Ureter (tissue), 1 donor: ENCODE results near the gene GMCL1. TPM values are rescaled to one million over a fixed set of nuclear protein-coding genes. Genes with fewer than 3 reads are reported as not detected.
"Not testable (repeated sequence)": the region's sequence is repeated elsewhere in the genome, so short reads cannot be mapped to it uniquely, and the experiment has no call there.

Experiments used
- DNase-seq: peaks from one replicate; pipeline ENCODE4 v3.0.0-alpha.2; 2020; ENCODE audit warnings: low spot score
- total RNA-seq: library from RNA; stranded (reverse); gene quantifications from one replicate; pipeline ENCODE4 v1.2.4, GENCODE V29; 2023
- donor health status: DM: yes; HTN: yes; CAD: no.

The GMCL1 gene
- total RNA-seq = 18.5 TPM

- peak; percentile 97 for DNase-seq
These were observed at the start of gene GMCL1 for GRCh38 chr2:69829256-69830044. TSS of gene GMCL1 (plus strand) at chr2:69829660. CDS start at chr2:69829893, 233 bp downstream.

DNA sequence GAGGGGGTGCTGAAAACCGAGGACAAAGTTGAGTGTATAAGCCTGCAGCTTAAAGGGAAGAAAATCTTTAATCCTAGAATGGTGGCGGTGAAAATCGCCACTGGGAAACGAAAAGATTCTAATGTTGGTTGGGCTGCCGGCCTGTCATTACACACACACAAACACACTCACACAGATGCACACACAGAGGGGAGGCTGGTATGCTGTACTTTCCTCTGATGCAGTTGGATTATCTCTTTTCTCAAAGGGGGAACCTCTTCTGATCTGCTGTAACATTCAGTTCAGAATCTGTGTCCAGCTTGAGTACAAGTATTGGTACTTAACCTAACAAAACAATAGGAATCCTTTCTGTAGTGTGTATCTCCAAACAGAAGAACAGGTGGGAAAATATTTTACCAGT lies 48.5 kb upstream of the GMCL1 start:
- DNase-seq = no peak

DNA sequence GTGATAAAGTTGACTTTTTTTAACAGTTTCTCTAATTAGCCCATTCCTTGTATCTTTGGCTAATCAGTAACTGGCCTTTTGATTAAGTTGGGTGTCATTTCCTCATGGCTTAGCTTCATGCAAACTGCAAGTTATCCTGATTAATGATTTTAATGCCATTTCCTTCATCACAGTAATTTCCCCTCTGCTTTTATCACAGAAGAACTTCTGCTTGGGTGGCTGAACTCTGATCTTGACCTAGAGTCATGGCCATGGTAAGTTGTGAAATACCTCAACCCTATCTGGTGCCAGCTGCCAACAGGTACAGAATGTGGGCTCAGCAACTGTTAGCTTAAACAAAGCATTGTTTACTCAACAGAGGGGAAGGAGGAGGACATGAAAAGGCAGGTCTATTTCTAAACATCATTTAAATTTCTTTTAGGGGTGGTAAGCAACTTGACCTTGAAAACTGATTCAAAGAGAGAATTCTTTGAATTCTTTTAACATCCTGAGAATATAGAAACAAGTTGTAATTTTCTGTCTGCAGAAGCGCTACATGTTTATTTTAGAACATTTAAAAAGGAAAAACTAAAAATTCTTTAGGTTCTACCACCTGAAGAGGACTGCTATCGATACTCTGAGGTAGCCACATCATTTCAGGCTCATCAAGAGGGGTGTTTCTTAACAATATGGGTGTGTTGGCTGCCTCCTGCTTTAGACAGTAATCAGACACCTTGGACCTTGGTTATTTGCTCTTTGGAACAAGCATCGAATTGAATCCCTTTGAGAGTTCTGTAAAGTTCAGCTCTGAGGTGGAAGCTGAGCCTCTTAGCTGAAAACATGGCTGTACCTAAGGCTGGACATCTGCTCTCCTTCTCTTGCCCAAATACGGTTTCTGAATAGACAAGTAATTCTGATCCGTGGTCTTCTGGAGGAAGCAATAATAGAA lies 47.9 kb upstream of the GMCL1 start:
- peak; percentile 57 for DNase-seq

DNA sequence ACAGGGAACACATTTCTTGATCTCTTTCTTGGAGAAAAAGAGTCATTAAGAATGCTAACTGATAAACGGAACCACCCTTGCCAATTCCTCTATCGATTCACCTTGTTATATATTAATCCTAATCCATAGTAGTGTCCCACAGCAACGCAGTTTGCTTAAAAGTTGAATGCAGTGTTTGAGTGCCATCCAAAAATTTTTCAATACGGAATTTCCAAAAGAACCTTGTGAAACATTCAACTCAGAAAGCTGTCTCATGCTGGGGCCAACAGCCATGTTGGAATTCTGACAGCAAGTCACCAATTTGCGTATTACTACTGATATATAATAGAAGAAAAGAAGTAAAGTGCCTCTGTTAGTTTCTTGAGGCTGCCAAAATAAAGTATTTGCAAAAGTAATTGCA lies 45.2 kb upstream of the GMCL1 start:
- DNase-seq = no peak

GRCh38 chr2:69785358-69785757 lies 44.1 kb upstream of the GMCL1 start:
- DNase-seq = no peak

- no peak for DNase-seq
These were observed 43.4 kb upstream of the GMCL1 start for GRCh38 chr2:69786052-69786560.

- no peak for DNase-seq
These were observed 40.2 kb upstream of the GMCL1 start for GRCh38 chr2:69789175-69789721.

- DNase-seq = no peak
These were observed 39.5 kb upstream of the GMCL1 start for GRCh38 chr2:69789772-69790600.

DNA sequence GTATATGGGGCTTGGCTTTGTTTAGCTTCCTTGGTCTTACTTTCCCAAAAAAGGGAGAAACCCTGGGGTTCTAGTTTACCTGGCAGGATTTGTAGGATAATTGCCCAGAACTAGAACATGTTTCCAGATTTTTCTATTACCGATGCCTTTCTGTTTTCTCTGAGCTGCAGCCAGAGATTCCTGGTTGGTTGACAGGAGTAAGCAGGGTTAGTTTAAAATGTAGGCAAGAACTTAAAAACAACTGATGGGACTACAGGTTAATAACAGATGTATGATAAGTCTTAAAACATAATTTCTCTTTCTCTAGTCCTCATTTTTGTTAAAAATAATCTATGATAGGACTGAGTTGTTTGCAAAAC lies 38.9 kb upstream of the GMCL1 start:
- no peak for DNase-seq

DNA sequence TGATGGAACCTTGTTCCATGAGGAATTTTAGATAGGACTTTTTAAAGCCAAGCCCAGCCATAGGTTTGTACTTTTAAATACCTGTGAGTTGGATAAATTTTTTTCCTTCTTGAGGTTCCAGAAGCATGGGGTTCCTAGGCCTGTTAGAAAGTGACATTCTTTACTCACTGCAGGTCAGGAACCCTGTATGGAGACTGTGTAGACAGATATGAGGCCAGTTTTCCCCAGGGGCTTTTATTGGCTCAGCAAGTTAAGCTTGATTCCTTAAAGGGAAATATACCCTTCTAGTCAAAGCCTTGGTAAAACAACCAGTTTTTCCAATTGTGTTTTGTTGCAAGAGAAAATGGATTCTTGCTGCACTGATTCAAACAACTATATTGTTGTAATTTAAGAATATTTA lies 38.4 kb upstream of the GMCL1 start:
- no peak for DNase-seq

- DNase-seq = no peak
These were observed 33.3 kb upstream of the GMCL1 start for GRCh38 chr2:69796174-69796573.

DNA sequence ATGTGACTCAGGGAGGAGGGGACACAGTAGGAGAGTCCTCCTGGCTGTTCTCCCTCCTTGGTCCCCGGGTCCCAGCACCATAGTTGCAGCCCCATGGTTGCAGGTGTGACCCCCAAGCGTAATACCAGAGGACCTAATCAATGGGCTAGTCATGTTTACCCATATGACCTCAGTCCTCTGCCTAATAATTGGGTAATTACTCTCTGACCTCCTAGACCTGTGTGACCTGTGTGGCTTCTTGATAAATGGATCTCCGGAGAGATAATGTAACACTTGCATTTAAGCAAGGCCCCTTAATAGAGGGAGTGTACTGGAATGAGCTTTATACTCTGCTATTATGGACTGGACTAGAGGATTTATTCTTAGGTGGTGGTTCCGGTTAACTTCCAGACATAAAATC lies 32.2 kb upstream of the GMCL1 start:
- no peak for DNase-seq

DNA sequence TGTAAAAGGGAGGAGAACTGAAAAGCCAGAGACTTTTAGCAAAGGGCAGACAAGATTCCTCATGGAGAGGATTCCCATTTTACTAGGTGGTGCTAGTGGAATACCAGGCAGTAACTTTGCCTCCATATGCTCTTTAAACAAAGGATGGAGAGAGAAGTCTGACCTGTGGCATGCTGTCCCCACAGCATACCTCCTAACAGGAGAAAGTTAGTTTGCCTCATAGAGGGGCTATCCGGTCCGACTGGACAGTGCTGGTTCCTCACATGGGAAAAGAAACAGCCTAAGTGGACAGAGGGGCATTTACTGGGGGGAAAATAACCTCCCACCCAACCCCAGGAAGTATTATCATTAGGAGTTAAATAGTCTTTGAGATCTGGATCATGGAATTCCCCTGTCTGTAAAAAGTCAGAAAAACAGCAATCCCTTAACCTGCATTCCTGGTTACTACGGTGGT lies 31.6 kb upstream of the GMCL1 start:
- DNase-seq = no peak

GRCh38 chr2:69798290-69798908 lies 31.1 kb upstream of the GMCL1 start:
- no peak for DNase-seq

DNA sequence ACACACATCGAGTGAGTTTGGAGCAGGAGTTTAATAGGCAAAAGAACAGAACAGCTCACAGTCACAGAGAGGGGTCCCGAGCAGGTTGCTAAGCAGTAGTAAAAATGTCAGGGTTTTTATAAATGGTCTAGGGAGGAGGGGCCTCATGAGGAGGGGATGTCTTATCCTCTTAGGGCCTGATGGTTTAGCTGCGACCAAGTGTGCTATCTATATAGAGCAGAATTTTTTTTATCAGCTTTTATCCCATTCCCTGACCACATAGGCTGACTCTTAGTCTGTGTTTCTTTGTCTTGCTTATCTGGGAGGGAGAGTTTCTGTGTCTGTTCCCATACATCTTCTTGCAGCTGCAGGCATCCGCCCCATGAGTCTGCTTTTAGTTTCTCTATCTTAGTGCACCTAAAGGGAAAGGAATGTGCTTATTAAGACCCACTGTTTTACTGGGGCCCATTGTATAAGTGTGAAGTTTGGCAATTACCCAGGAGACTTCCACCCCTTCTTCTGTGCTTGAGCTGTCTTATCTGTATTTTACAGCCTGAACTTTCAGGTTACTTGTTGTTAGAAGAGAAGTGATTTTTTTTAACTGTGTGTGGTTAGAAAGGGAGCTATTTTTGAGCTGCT lies 30.4 kb upstream of the GMCL1 start:
- no peak for DNase-seq

- no peak for DNase-seq
These were observed 27.6 kb upstream of the GMCL1 start for GRCh38 chr2:69801745-69802290.

GRCh38 chr2:69802781-69803367 lies 26.6 kb upstream of the GMCL1 start:
- not testable (repeated sequence) for DNase-seq

DNA sequence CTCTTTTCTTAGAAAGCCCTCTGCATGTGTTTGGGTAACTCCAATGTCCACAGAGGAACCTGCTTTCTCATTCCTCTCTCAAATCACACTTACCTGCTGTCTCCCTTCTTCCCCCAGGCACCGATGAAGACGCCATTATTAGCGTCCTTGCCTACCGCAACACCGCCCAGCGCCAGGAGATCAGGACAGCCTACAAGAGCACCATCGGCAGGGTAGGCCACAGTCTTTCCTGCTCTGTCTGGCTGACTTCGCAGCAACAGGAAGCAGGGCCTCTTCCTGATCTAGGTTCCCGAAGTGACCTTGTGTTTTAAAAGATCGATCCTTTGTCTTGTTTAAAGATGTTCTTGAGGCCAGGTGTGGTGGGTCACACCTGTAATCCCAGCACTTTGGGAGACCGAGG lies 25.0 kb upstream of the GMCL1 start:
- no peak for DNase-seq

DNA sequence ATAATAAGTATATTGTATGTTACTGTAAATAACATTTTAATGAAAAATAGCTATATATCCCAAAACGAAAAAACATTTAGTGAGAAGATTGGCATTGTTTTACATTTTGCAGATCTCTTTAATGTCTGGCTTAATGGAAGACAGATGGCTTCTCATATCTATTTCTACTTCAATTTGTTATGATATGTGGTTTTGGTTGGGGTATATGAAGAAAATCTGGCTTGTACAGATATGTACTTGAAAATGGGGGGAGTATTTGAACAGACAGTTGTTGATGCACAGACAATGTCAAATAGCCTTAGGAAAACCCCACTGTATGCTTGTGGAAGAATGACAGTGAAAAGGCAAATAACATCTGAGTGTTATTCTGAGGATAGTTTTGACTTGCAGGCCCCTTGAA lies 23.6 kb upstream of the GMCL1 start:
- DNase-seq = no peak
